Activated naive CD8-positive, alpha-beta T cell treated with anti-CD3 and anti-CD28 coated beads, Interleukin-2, amount 10 ng/mL, durations not matched to agents 7 days and 5 days (primary cell): Measurements from ENCODE around the gene CIAPIN1. TPM values are rescaled to one million over a fixed set of nuclear protein-coding genes. Genes with fewer than 3 reads are reported as not detected.

Experiments used
- ATAC-seq: fragments of 150-1000 bp; cut with Tn5 transposase; one replicate; pipeline ENCODE4 v1.10.0; 2021; ENCODE audit warnings: low read depth, moderate library complexity
- POLR2A ChIA-PET: fragments of 350-600 bp; sonication (Branson Sonifier 250); formaldehyde crosslinking; loops from one replicate; lab custom pipeline; 2021; ENCODE audit warnings: antibody characterized with exemption; lab: Charles Lee
- DNase-seq: peaks from one replicate; pipeline ENCODE4 v3.0.0; 2021
- H3K27ac Mint-ChIP-seq: one replicate; pipeline ENCODE4 v1.8.0; 2022; ENCODE audit warnings: mild to moderate bottlenecking, mixed read lengths
- H3K27me3 Mint-ChIP-seq: one replicate; pipeline ENCODE4 v1.8.0; 2022; ENCODE audit warnings: mild to moderate bottlenecking, moderate library complexity, mixed read lengths
- H3K36me3 Mint-ChIP-seq: one replicate; pipeline ENCODE4 v1.8.0; 2021; ENCODE audit warnings: mild to moderate bottlenecking, mixed read lengths
- H3K4me1 Mint-ChIP-seq: one replicate; pipeline ENCODE4 v1.8.0; 2021; ENCODE audit warnings: mixed read lengths
- H3K4me3 Mint-ChIP-seq: one replicate; pipeline ENCODE4 v1.8.0; 2022; ENCODE audit warnings: mild to moderate bottlenecking, moderate library complexity, mixed read lengths
- H3K9me3 Mint-ChIP-seq: one replicate; pipeline ENCODE4 v1.8.0; 2021; ENCODE audit warnings: mixed read lengths
- total RNA-seq, 2 experiments: library from RNA; stranded (reverse); gene quantifications; one replicate each; pipeline ENCODE4 v1.2.3, GENCODE V29; 2021

CIAPIN1 gene
- total RNA-seq, 2 experiments from 2014 or later: 36.7 to 37.7 TPM

DNA sequence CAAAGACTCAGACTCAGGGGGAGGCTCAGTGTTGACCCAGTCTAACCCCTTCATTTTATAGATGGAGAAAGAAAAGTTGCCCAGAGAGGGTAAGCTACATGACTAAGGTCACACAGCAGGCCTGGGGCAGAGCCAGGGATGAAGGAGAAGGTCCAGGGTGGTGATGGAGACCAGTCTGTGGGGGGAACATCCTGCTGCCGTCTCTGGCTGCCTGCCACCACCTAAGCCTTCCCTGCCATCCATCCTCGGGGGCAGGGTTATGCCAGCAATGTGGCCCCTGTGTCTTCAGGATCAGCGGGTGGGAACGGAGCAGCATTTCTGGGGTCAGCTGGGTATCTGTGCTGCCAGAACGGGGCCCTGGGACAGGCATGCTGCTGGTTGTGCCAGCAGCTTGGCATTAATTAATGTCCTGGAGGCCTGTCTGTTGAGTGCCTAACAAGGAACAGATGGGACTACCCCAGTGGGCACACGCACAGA lies 33.6 kb upstream of the CIAPIN1 start:
- POLR2A ChIA-PET: no interaction called here
- Mint-ChIP-seq H3K27me3 (peaks cover 2% of the 10 kb centered on the region), H3K4me3 (no peak overlapping the region), H3K9me3 (no peaks in the 10 kb centered on the region), H3K4me1 (peaks cover 14% of the 10 kb centered on the region), H3K36me3 (peaks cover 4% of the 10 kb centered on the region), H3K27ac (no peak overlapping the region)
- ATAC-seq: no peak
- no peak for DNase-seq

DNA sequence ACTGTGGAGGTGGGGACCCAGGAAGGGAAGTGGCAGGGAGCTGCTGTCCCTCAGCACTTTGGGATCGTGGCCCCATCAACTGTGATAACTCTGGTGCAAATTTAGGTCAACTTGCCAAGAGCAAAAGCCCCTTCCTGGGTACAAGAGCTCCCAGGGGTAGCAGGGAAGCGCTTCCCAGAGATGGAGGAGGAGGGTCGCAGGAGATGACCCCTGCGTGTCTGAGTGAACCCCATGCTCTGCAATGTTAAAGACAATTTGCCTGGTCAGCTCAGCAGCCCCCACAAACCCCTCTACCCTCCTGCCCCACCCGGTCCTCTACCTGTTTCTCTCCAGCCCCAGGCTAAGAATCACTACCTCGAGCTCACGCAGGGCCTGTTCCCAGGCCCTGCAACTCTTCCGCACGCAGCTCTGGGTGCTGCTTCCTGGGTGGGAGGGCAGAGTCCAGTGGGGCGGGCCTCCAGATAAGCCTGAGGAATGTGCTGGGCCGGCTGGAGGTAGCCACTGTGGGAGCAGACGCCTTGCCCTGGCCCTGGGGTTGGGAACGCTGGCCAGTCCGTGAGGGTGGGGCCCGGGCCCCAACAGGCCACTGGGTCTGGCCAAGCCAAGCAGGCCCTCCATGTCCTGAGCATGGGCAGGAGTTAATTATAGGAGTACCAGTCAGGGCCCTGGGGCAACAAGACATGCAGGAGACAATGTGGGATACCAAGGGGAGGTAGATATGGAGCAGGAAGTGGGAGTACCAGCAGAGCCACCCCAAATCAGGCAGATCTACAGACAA lies 33.0 kb upstream of the CIAPIN1 start:
- peaks cover 4% of the 10 kb centered on the region for H3K36me3 Mint-ChIP-seq
- H3K4me3 Mint-ChIP-seq: no peak overlapping the region
- ATAC-seq (no peak), DNase-seq (no peak)
- H3K27ac Mint-ChIP-seq: no peak overlapping the region
- peaks cover 1% of the 10 kb centered on the region for H3K27me3 Mint-ChIP-seq
- POLR2A ChIA-PET: interaction anchor here (1.7 kb wide), 1 partner anchor 18 kb away, joined by 5 read pairs; the partner anchor contains the start of gene POLR2C
- H3K4me1 Mint-ChIP-seq: peaks cover 12% of the 10 kb centered on the region
- no peaks in the 10 kb centered on the region for H3K9me3 Mint-ChIP-seq

GRCh38 chr16:57479205-57479975 lies 32.2 kb upstream of the CIAPIN1 start:
- H3K4me3 Mint-ChIP-seq: no peak overlapping the region
- DNase-seq (no peak), ATAC-seq (no peak)
- POLR2A ChIA-PET: interaction anchor here (1.7 kb wide), 1 partner anchor 17 kb away, joined by 5 read pairs; the partner anchor contains the start of gene POLR2C
- no peak overlapping the region for H3K27ac Mint-ChIP-seq
- H3K9me3 Mint-ChIP-seq: no peaks in the 10 kb centered on the region
- peaks cover 4% of the 10 kb centered on the region for H3K36me3 Mint-ChIP-seq
- peaks cover 12% of the 10 kb centered on the region for H3K4me1 Mint-ChIP-seq
- no peaks in the 10 kb centered on the region for H3K27me3 Mint-ChIP-seq

DNA sequence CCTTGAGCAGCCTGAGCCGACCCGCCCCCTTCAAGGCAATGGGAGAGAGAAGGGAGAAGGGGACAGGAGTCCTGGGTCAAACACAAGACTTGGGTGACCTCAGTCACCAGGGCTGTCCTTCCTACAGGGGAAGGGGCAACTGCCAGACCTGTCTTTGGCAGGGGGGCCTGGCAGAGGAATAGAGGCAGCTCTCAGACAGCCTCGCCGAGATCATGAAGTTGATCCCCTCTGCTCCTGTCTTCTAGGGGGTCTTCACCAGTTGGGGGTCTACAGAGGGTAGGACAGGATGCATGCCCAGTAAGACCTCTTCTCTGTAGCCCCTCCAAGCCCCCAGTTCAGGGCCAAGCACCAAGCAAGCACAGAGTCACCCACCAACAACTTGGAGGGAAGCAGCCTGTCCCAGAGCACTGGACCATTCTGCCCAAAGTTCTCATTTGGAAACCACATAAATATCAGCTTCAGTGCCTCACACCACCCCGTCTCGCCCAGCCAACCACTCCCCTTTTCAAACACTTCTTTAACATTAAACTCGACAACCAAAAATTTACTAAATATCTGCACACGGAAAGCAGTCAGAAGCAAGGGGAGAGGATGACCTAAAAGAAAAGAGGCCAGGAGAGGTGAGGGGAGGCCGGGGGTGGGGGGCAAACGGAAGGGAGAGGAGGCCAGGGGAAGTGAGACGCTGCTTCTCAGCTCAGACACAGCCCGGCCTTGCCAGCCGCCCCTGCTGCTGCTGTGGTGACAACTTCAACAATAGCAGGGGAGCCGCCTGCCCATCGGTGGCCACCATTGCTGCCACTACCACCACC lies 31.4 kb upstream of the CIAPIN1 start:
- Mint-ChIP-seq H3K4me3 (no peak overlapping the region), H3K4me1 (peaks cover 12% of the 10 kb centered on the region), H3K27ac (peak overlapping the region; percentile 15), H3K9me3 (no peaks in the 10 kb centered on the region), H3K27me3 (no peaks in the 10 kb centered on the region), H3K36me3 (peaks cover 4% of the 10 kb centered on the region)
- POLR2A ChIA-PET: interaction anchor here (1.7 kb wide), 1 partner anchor 16 kb away, joined by 5 read pairs; the partner anchor contains the start of gene POLR2C
- ATAC-seq (no peak), DNase-seq (no peak)

- no peak for ATAC-seq
- Mint-ChIP-seq H3K27ac (no peak overlapping the region), H3K9me3 (no peaks in the 10 kb centered on the region), H3K4me3 (no peak overlapping the region), H3K4me1 (peaks cover 12% of the 10 kb centered on the region), H3K36me3 (peaks cover 4% of the 10 kb centered on the region), H3K27me3 (no peaks in the 10 kb centered on the region)
- POLR2A ChIA-PET: no interaction called here
- no peak for DNase-seq
Measured at GRCh38 chr16:57477531-57478202, 30.5 kb upstream of the CIAPIN1 start.

GRCh38 chr16:57476546-57477410 lies 29.6 kb upstream of the CIAPIN1 start:
- POLR2A ChIA-PET: interaction anchor here (0.8 kb wide), 1 partner anchor 54 kb away, joined by 3 read pairs; no protein-coding TSS in a partner anchor
- H3K27me3 Mint-ChIP-seq: no peaks in the 10 kb centered on the region
- H3K4me3 Mint-ChIP-seq: peak overlapping the region; percentile 62
- peaks cover 7% of the 10 kb centered on the region for H3K36me3 Mint-ChIP-seq
- ATAC-seq (no peak), DNase-seq (no peak)
- peak overlapping the region; percentile 88 for H3K27ac Mint-ChIP-seq
- H3K9me3 Mint-ChIP-seq: no peaks in the 10 kb centered on the region
- peaks cover 15% of the 10 kb centered on the region for H3K4me1 Mint-ChIP-seq

- peak; percentile 89 for DNase-seq
- peak; percentile 97 for ATAC-seq
- Mint-ChIP-seq H3K9me3 (no peaks in the 10 kb centered on the region), H3K36me3 (peaks cover 7% of the 10 kb centered on the region), H3K4me1 (peaks cover 15% of the 10 kb centered on the region), H3K27me3 (no peaks in the 10 kb centered on the region), H3K27ac (peak overlapping the region; percentile 88), H3K4me3 (peak overlapping the region; percentile 62)
- POLR2A ChIA-PET: interaction anchor here (1.0 to 1.6 kb wide), 2 partner anchors 29 to 44 kb away, joined by 3 to 5 read pairs; partner anchors contain the start of genes CIAPIN1 and COQ9
Measured at GRCh38 chr16:57475711-57476339, 28.6 kb upstream of the CIAPIN1 start.

DNA sequence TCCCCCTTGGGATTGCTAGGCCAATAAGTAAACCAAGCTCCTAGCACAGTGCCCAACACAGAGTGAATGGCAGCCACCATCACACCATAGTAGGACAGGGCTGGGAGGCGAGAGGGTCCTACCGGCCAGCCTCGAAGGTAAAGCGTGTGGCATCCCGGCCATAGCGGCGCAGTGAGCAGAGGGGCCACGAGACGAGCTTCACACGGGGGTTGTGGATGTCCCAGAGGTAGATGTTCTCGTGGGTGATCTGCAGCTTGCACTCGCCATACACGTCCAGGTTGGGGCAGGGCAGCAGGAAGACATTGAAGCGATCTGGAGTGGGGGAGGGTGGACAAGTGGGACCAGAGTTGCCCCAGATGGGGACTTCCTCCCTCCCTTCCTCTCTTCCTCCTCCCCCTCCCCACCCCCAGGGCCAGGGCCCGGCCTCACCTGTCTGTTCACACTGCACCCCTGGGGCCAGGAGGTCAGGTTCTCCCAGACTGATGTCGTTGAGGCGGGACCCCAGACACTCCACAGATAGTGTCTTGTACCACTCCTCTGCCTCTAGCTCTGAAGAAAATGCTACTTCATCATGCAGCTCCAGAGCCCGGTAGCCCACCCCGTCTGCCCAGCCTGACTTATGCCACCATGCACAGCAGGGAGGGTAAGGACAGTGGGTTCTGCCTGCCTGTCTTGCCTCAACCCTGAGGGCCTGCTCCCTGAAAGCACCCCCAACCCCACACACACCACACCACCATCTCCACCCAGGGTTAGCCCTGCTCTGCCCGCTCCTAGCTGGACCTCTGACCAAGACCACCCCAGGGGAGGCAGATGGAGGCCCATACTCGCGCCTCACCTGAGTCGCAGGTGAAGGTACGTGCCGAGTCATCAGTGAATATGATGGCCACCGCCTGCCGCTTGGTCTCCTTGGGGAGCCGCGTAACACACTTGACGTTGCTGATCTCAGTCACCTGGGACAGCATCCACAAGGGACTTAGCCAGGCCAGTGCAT lies 27.8 kb upstream of the CIAPIN1 start:
- POLR2A ChIA-PET: interaction anchor here (1.0 to 1.6 kb wide), 4 partner anchors 13 to 57 kb away, joined by 3 to 5 read pairs (median 3); partner anchors contain the start of genes CIAPIN1, COQ9 and POLR2C
- Mint-ChIP-seq H3K4me1 (peaks cover 15% of the 10 kb centered on the region), H3K27ac (peak overlapping the region; percentile 88), H3K36me3 (peaks cover 9% of the 10 kb centered on the region), H3K4me3 (no peak overlapping the region), H3K9me3 (no peaks in the 10 kb centered on the region), H3K27me3 (no peaks in the 10 kb centered on the region)
- ATAC-seq: no peak
- no peak for DNase-seq

DNA sequence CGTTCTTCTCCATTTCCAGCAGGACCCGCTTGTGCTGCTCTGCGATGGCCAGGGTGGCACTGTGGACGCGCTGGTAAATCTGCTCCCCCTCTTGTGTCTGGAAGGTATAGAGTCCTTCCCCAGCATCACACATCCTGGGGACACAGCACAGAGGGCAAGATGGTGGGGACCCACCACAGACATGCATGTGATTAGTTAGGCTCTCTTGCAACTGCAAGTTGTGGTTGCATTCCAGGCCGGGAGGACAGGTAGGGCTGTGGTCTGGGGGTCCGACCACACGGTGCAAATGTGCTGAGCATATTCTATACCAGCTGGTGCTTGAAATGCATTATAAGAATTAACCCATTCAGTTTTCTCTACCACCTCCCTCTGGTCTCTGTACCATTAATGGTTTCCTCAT lies 26.7 kb upstream of the CIAPIN1 start:
- DNase-seq: no peak
- no peak for ATAC-seq
- Mint-ChIP-seq H3K36me3 (peaks cover 11% of the 10 kb centered on the region), H3K4me3 (no peak overlapping the region), H3K27ac (no peak overlapping the region), H3K9me3 (no peaks in the 10 kb centered on the region), H3K27me3 (no peaks in the 10 kb centered on the region), H3K4me1 (peaks cover 15% of the 10 kb centered on the region)
- POLR2A ChIA-PET: interaction anchor here (1.1 to 1.6 kb wide), 3 partner anchors 12 to 58 kb away, joined by 3 to 4 read pairs (median 3); partner anchors contain the start of genes CIAPIN1, COQ9 and POLR2C

DNA sequence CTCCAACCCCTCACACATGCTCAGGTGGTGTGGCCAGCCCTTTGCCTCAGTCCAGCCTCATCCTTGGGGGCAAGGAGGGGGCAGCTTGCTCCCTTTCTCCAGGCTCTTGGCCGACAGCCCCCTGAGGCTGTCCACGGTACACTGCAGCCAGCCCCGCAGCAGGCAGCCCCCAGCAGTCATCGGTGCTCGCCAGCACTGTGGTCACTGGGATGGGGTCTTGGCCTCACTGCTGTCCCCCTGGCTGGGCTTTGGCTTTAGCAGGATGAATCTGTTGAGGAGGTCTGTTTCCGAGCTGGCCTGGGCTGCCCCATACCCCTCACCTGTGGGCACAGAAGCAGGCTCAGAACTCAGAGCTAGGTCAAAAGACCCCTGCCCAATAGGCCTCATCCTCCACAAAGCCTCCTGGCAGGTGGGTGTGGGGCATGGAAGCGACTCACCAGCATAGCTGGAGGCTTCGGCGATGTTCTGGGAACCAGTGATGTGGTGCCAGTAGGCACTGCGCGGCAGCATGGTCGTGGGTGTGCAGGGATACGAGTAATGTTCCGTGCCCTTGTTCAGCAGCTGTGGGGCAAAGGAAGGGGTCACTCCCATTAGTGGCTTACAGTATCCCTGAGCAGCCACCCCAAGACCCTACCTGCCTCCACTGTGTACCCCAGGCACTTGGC lies 26.1 kb upstream of the CIAPIN1 start:
- Mint-ChIP-seq H3K4me3 (no peak overlapping the region), H3K27ac (no peak overlapping the region), H3K27me3 (no peaks in the 10 kb centered on the region), H3K36me3 (peaks cover 9% of the 10 kb centered on the region), H3K9me3 (no peaks in the 10 kb centered on the region), H3K4me1 (peaks cover 15% of the 10 kb centered on the region)
- no peak for DNase-seq
- no peak for ATAC-seq
- POLR2A ChIA-PET: interaction anchor here (1.6 to 1.9 kb wide), 3 partner anchors 11 to 59 kb away, joined by 3 to 5 read pairs (median 4); partner anchors contain the start of genes CIAPIN1, COQ9 and POLR2C
